ENCODE data around the gene TRAF7.
A peak's percentile ranks its signal among the peaks of the same experiment; 100 is the strongest.

Gene TRAF7

DNA sequence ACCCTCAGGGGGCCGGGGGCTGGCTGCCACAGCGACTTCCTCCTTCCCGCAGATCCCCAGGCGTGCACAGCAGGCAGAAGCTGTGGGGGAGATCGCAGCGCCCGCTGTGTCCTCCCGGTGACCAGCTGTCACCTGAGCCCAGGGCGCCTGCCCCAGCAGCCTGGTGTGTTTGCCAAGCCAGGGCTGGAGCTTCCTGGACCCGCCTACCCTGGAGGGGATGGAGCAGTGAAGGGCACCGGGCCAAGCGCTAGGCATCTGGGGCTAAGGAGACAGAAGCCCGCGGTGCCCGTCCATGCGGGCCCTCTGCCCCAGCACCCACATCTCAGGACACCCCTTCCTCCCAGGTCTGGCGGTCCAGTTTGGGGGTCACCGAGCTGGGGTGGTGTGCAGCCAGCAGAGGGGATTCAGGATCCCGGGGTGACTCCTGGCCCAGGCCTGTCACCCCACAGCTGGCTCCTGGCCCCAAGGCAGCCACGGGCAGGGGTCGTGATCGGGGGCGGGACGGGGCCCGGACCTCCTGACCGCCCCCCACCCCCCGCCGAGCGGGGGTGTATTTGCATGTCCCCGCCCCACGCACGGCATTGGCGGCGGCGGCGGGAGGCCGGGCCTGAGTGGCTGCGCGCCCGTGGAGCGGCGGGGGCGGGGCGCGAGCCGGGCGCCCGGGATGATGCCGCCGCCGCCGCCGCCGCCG, 7.5 kb upstream of the TRAF7 start, which contains the start of gene RAB26:
Gene RAB26 (plus strand): TSS at position 645 of the 691 bp plus-strand sequence. CDS start 159 bp downstream, outside the sequence.
- no peaks in the 10 kb centered on the region for H3K27me3 ChIP-seq (ENCODE audit: control insufficient read depth in 1 of 2, insufficient read depth in 2 of 2, low read length in 2 of 2)
- peak within 1 kb of the TSS; percentile 60 to 63 for H3K4me3 ChIP-seq (ENCODE audit: low read depth in 1 of 2, low read length in 2 of 2)
- peak within 1 kb of the TSS in 1 of 2 donors; percentile 51 for H3K9ac ChIP-seq (ENCODE audit: low read depth in 1 of 2, low read length in 2 of 2)
- H3K9me3 ChIP-seq (ENCODE audit: control insufficient read depth in 1 of 2, low read length in 2 of 2), result no peaks in the 10 kb centered on the region
- peaks cover 33 to 51% of the 10 kb centered on the region in 2 donors for H3K4me1 ChIP-seq (ENCODE audit: control insufficient read depth in 1 of 2, insufficient read depth in 2 of 2, low read length in 2 of 2)
- peaks cover 4 to 8% of the 10 kb centered on the region in 2 donors for H3K36me3 ChIP-seq (ENCODE audit: control insufficient read depth in 1 of 2, insufficient read depth in 2 of 2, low read length in 2 of 2)
- H3K27ac ChIP-seq (ENCODE audit: low read depth, low read length), result peak within 1 kb of the TSS; percentile 62

GRCh38 chr16:2148714-2149629, 6.6 kb upstream of the TRAF7 start:
- peaks cover 41 to 59% of the 10 kb centered on the region in 2 donors for H3K4me1 ChIP-seq (ENCODE audit: control insufficient read depth in 1 of 2, insufficient read depth in 2 of 2, low read length in 2 of 2)
- no peak overlapping the region for H3K27ac ChIP-seq (ENCODE audit: low read depth, low read length)
- H3K27me3 ChIP-seq (ENCODE audit: control insufficient read depth in 1 of 2, insufficient read depth in 2 of 2, low read length in 2 of 2), result no peaks in the 10 kb centered on the region

GRCh38 chr16:2149630-2150417, 5.8 kb upstream of the TRAF7 start:
- Histone ChIP-seq H3K36me3 (ENCODE audit: control insufficient read depth in 1 of 2, insufficient read depth in 2 of 2, low read length in 2 of 2) (peaks cover 4 to 8% of the 10 kb centered on the region in 2 donors), H3K27ac (ENCODE audit: low read depth, low read length) (peak overlapping the region; percentile 36), H3K9me3 (ENCODE audit: control insufficient read depth in 1 of 2, low read length in 2 of 2) (no peaks in the 10 kb centered on the region), H3K9ac (ENCODE audit: low read depth in 1 of 2, low read length in 2 of 2) (peak overlapping the region in 1 of 2 donors; percentile 24), H3K4me1 (ENCODE audit: control insufficient read depth in 1 of 2, insufficient read depth in 2 of 2, low read length in 2 of 2) (peaks cover 48 to 68% of the 10 kb centered on the region in 2 donors), H3K27me3 (ENCODE audit: control insufficient read depth in 1 of 2, insufficient read depth in 2 of 2, low read length in 2 of 2) (no peaks in the 10 kb centered on the region), H3K4me3 (ENCODE audit: low read depth in 1 of 2, low read length in 2 of 2) (no peak overlapping the region)

More at GRCh38 chr16:2148714-2149629, 6.6 kb upstream of the TRAF7 start:
- Histone ChIP-seq H3K4me3 (ENCODE audit: low read depth in 1 of 2, low read length in 2 of 2) (peak overlapping the region; percentile 40 to 50), H3K9ac (ENCODE audit: low read depth in 1 of 2, low read length in 2 of 2) (peak overlapping the region in 1 of 2 donors; percentile 51), H3K9me3 (ENCODE audit: control insufficient read depth in 1 of 2, low read length in 2 of 2) (no peaks in the 10 kb centered on the region), H3K36me3 (ENCODE audit: control insufficient read depth in 1 of 2, insufficient read depth in 2 of 2, low read length in 2 of 2) (peaks cover 4 to 8% of the 10 kb centered on the region in 2 donors)

DNA sequence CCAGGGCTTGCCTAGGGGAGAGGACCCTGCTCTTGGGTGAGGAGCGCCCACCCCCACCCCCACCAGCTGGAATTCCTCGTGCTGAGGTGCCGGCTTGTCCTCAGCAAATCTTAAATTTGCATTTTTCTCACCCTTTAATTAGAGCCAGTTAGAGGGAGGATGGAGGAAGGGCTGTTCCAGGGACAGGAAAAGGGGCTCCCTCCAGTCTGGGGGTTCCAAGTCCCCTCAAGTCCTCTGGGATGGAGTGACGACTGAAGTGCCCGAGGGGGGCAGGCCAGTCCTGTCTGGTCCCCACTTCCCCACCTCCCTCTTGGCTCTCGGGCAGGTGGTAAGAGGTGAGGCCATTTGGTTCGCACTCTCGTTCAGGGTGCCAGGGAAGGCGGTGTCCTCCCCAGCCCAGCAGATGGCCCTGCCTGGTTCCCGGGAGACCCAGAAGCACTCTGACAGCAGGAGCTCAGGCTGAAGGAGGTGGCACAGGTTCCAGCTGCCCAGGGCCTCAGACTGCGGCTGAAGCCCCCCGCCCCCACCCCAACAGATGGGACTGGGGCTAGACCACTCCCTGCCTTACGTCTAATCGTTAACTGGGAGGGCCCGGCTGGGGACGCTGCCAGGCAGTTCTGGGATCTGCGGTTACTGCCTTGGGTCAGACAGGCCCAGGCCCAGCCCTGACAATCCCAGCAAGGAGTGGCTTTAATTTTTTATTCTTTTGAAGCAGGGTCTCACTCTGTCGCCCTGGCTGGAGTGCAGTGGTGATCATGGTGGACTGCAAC, 5.0 kb upstream of the TRAF7 start:
- no peaks in the 10 kb centered on the region for H3K27me3 ChIP-seq (ENCODE audit: control insufficient read depth in 1 of 2, insufficient read depth in 2 of 2, low read length in 2 of 2)
- H3K36me3 ChIP-seq (ENCODE audit: control insufficient read depth in 1 of 2, insufficient read depth in 2 of 2, low read length in 2 of 2), result peaks cover 4 to 8% of the 10 kb centered on the region in 2 donors
- peak overlapping the region; percentile 36 for H3K27ac ChIP-seq (ENCODE audit: low read depth, low read length)
- no peaks in the 10 kb centered on the region for H3K9me3 ChIP-seq (ENCODE audit: control insufficient read depth in 1 of 2, low read length in 2 of 2)
- H3K9ac ChIP-seq (ENCODE audit: low read depth in 1 of 2, low read length in 2 of 2), result peak overlapping the region in 1 of 2 donors; percentile 24
- no peak overlapping the region for H3K4me3 ChIP-seq (ENCODE audit: low read depth in 1 of 2, low read length in 2 of 2)
- peaks cover 48 to 69% of the 10 kb centered on the region in 2 donors for H3K4me1 ChIP-seq (ENCODE audit: control insufficient read depth in 1 of 2, insufficient read depth in 2 of 2, low read length in 2 of 2)

GRCh38 chr16:2151188-2152091, 4.1 kb upstream of the TRAF7 start:
- Histone ChIP-seq H3K9ac (ENCODE audit: low read depth in 1 of 2, low read length in 2 of 2) (peak overlapping the region in 1 of 2 donors; percentile 43), H3K4me3 (ENCODE audit: low read depth in 1 of 2, low read length in 2 of 2) (peak overlapping the region in 1 of 2 donors; percentile 45), H3K36me3 (ENCODE audit: control insufficient read depth in 1 of 2, insufficient read depth in 2 of 2, low read length in 2 of 2) (peaks cover 4 to 8% of the 10 kb centered on the region in 2 donors), H3K9me3 (ENCODE audit: control insufficient read depth in 1 of 2, low read length in 2 of 2) (no peaks in the 10 kb centered on the region), H3K27me3 (ENCODE audit: control insufficient read depth in 1 of 2, insufficient read depth in 2 of 2, low read length in 2 of 2) (no peaks in the 10 kb centered on the region), H3K4me1 (ENCODE audit: control insufficient read depth in 1 of 2, insufficient read depth in 2 of 2, low read length in 2 of 2) (peaks cover 48 to 73% of the 10 kb centered on the region in 2 donors), H3K27ac (ENCODE audit: low read depth, low read length) (no peak overlapping the region)

- Histone ChIP-seq H3K4me1 (ENCODE audit: control insufficient read depth in 1 of 2, insufficient read depth in 2 of 2, low read length in 2 of 2) (peaks cover 54 to 83% of the 10 kb centered on the region in 2 donors), H3K27me3 (ENCODE audit: control insufficient read depth in 1 of 2, insufficient read depth in 2 of 2, low read length in 2 of 2) (no peaks in the 10 kb centered on the region), H3K36me3 (ENCODE audit: control insufficient read depth in 1 of 2, insufficient read depth in 2 of 2, low read length in 2 of 2) (peaks cover 4 to 8% of the 10 kb centered on the region in 2 donors), H3K9me3 (ENCODE audit: control insufficient read depth in 1 of 2, low read length in 2 of 2) (no peaks in the 10 kb centered on the region), H3K9ac (ENCODE audit: low read depth in 1 of 2, low read length in 2 of 2) (peak overlapping the region; percentile 74 to 90), H3K27ac (ENCODE audit: low read depth, low read length) (peak overlapping the region; percentile 77), H3K4me3 (ENCODE audit: low read depth in 1 of 2, low read length in 2 of 2) (peak overlapping the region; percentile 75 to 93)
Measured at GRCh38 chr16:2152695-2153506, 2.7 kb upstream of the TRAF7 start.

DNA sequence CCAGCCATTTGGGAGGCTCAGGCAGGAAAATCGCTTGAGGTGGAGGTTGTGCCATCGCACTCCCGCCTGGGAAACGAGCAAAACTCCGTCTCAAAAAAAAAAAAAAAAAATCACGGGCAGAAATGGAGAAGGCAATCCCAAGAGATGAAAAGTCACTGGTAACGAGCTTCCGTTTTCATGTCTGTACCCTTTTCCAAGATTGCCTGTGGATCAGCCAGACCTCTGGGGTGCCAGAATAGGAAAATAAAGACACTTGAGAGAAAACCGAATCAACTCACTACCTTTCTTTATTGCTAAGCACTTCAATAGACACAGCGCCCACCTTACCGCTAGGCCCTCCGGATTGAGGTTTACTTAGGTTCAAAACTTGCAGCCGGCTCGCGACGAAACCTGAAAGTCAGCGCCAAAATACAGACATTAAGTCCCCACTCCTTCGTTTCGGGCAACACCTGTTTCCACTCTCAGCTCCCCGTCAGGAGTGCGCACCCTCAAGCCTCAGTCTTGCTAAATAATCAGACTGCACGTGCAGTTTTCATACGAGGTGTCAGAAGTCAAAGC, 970 bp upstream of the TRAF7 start:
- no peaks in the 10 kb centered on the region for H3K27me3 ChIP-seq (ENCODE audit: control insufficient read depth in 1 of 2, insufficient read depth in 2 of 2, low read length in 2 of 2)
- H3K9ac ChIP-seq (ENCODE audit: low read depth in 1 of 2, low read length in 2 of 2), result peak overlapping the region; percentile 74 to 90
- H3K27ac ChIP-seq (ENCODE audit: low read depth, low read length), result peak overlapping the region; percentile 53
- H3K4me1 ChIP-seq (ENCODE audit: control insufficient read depth in 1 of 2, insufficient read depth in 2 of 2, low read length in 2 of 2), result peaks cover 64 to 88% of the 10 kb centered on the region in 2 donors
- peaks cover 4 to 8% of the 10 kb centered on the region in 2 donors for H3K36me3 ChIP-seq (ENCODE audit: control insufficient read depth in 1 of 2, insufficient read depth in 2 of 2, low read length in 2 of 2)
- peak overlapping the region; percentile 75 to 93 for H3K4me3 ChIP-seq (ENCODE audit: low read depth in 1 of 2, low read length in 2 of 2)
- H3K9me3 ChIP-seq (ENCODE audit: control insufficient read depth in 1 of 2, low read length in 2 of 2), result no peaks in the 10 kb centered on the region

Data from duodenal mucosa (tissue), 2 donors.